Neural crest cell (in vitro differentiated cells): ENCODE data around the gene SF3A2. TPM values are rescaled to one million over a fixed set of nuclear protein-coding genes. Genes with fewer than 3 reads are reported as not detected.

Experiments
- microRNA-seq: library from miRNA; unstranded; fragments of <30 nt; microRNA quantifications from one replicate; pipeline ENCODE4, GENCODE V29; 2020
- total RNA-seq: library from RNA; stranded (reverse); gene quantifications from 2 replicates; pipeline ENCODE4 v1.2.1, GENCODE V29; 2021

The SF3A2 gene
- total RNA-seq, 1 donor from 2014 or later = 189 TPM

Small RNA genes lying within 50 kb of the gene (microRNA-seq; reads per million reads assigned to microRNA genes)
- gene MIR1227 (72.8 reads per million, percentile 57 among the genes with 10 or more reads in this experiment), gene MIR4321 (not detected)

Other genes with a start within 250 kb of the SF3A2 start
- gene BTBD2, start 221.1 kb upstream of the SF3A2 start, total RNA-seq = 138 and 142 TPM in 2 replicates
- 115 and 123 TPM in 2 replicates for gene MKNK2, start 185.6 kb upstream of the SF3A2 start, total RNA-seq
- gene MOB3A, start 140.5 kb upstream of the SF3A2 start, total RNA-seq = 40.0 and 42.1 TPM in 2 replicates
- gene IZUMO4, start 139.9 kb upstream of the SF3A2 start, total RNA-seq = 5.5 and 5.6 TPM in 2 replicates
- 142 and 146 TPM in 2 replicates for gene AP3D1, start 85.3 kb upstream of the SF3A2 start, total RNA-seq
- 117 and 127 TPM in 2 replicates for gene DOT1L, start 72.9 kb upstream of the SF3A2 start, total RNA-seq
- 132 and 137 TPM in 2 replicates for gene PLEKHJ1, start 495 bp upstream of the SF3A2 start, total RNA-seq
- 71.6 and 79.1 TPM in 2 replicates for gene AMH, start 12.5 kb downstream of the SF3A2 start, total RNA-seq
- gene JSRP1, start 19.6 kb downstream of the SF3A2 start, total RNA-seq = 0.40 and 0.71 TPM in 2 replicates
- gene PEAK3, start 45.4 kb downstream of the SF3A2 start, total RNA-seq = not detected in 2 replicates
- not detected in 2 replicates for gene LINGO3, start 71.3 kb downstream of the SF3A2 start, total RNA-seq
- 191 and 198 TPM in 2 replicates for gene LSM7, start 91.8 kb downstream of the SF3A2 start, total RNA-seq
- gene SPPL2B, start 91.9 kb downstream of the SF3A2 start, total RNA-seq = 117 and 119 TPM in 2 replicates
- gene TMPRSS9, start 123.4 kb downstream of the SF3A2 start, total RNA-seq = 0.12 TPM in 1 of 2 replicates, not detected in the other
- gene TIMM13, start 190.8 kb downstream of the SF3A2 start, total RNA-seq = 145 and 155 TPM in 2 replicates
- gene LMNB2, start 220.1 kb downstream of the SF3A2 start, total RNA-seq = 201 and 206 TPM in 2 replicates
- 3.3 and 4.1 TPM in 2 replicates for gene GADD45B, start 239.3 kb downstream of the SF3A2 start, total RNA-seq